Esophagus squamous epithelium (tissue), 5 donors: ENCODE results near the gene MEGF9. TPM values are rescaled to one million over a fixed set of nuclear protein-coding genes. Genes with fewer than 3 reads are reported as not detected.
A peak's percentile ranks its signal among the peaks of the same experiment; 100 is the strongest.

Source experiments
- DNase-seq: peaks from one replicate; lab custom pipeline; 2025; lab: John Stamatoyannopoulos, UW
- H3K27ac ChIP-seq, 4 donors: fragments of 200-600 bp; sonication (generic); one replicate each; pipeline ENCODE4 v1.5.1; 2016 to 2019; ENCODE audit warnings: mild to moderate bottlenecking in 1 of 4
- H3K27me3 ChIP-seq, 4 donors: fragments of 200-600 bp; sonication (generic); 1 replicate in 3 of 4; 2 replicates in 1 of 4; pipeline versions ENCODE4 v1.5.1 to v1.6.0; 2017 to 2021; ENCODE audit warnings: antibody characterized with exemption in 1 of 4
- H3K36me3 ChIP-seq, 3 donors: fragments of 200-600 bp; sonication (generic); one replicate each; pipeline ENCODE4 v1.5.1; 2016 to 2019
- H3K4me1 ChIP-seq, 3 donors: fragments of 200-600 bp; sonication (generic); one replicate each; pipeline ENCODE4 v1.5.1; 2017 to 2019
- H3K4me3 ChIP-seq, 4 donors: fragments of 200-600 bp; sonication (generic); 1 replicate in 3 of 4; 2 replicates in 1 of 4; pipeline ENCODE4 v1.5.1; 2016 to 2019; ENCODE audit warnings: mild to moderate bottlenecking in 2 of 4, moderate library complexity in 1 of 4
- H3K9me3 ChIP-seq, 3 donors: fragments of 200-600 bp; sonication (generic); one replicate each; pipeline ENCODE4 v1.5.1; 2016 to 2019
- CTCF ChIP-seq, 6 experiments: fragments of 450-650 bp in 4 of 6; fragments of 200-600 bp in 2 of 6; sonication (generic) in 2 of 6; IDR thresholded peaks; one replicate each; pipeline ENCODE4 v1.5.1; 2016 to 2019; ENCODE audit warnings: antibody characterized with exemption in 6 of 6, mild to moderate bottlenecking in 4 of 6, moderate library complexity in 4 of 6
- POLR2A ChIP-seq, 4 donors: fragments of 450-650 bp; IDR thresholded peaks; one replicate each; pipeline ENCODE4 v1.6.1; 2017; ENCODE audit warnings: antibody characterized with exemption in 4 of 4, mild to moderate bottlenecking in 4 of 4, moderate library complexity in 3 of 4
- WGBS, 2 donors: methylation state at CpG; one replicate each; pipeline ENCODE4 v1.1.5; 2018; 5-methylcytosine and 5-hydroxymethylcytosine counted together
- intact Hi-C: fragments of 100-400 bp; cut with DNase I; formaldehyde crosslinking; loops from one replicate; pipeline ENCODE4 v1.15.0; 2022
- total RNA-seq, 4 donors: library from RNA; depleted of rRNA; stranded (reverse); fragments of >200 nt; gene quantifications; one replicate each; pipeline ENCODE4 v1.1.0, GENCODE V29; 2016
- donor health status: DM: yes; HTN: yes; CAD: no.

Gene MEGF9
- total RNA-seq, 4 donors from 2014 or later, result 16.2 to 20.8 (median 18.0) TPM

GRCh38 chr9:120757026-120757913 is 43.0 kb upstream of the MEGF9 start:
- Histone ChIP-seq H3K4me3 (no peak overlapping the region), H3K4me1 (peaks cover 0 to 8% (median 0%) of the 10 kb centered on the region in 3 donors), H3K36me3 (peaks cover 0 to 41% (median 0%) of the 10 kb centered on the region in 3 donors), H3K27ac (peak overlapping the region in 1 of 4 donors; percentile 14), H3K27me3 (no peaks in the 10 kb centered on the region), H3K9me3 (no peaks in the 10 kb centered on the region)
- DNase-seq, result no peak
- TF ChIP-seq POLR2A (IDR thresholded peaks at IDR 0.05) (no peak), CTCF (IDR thresholded peaks at IDR 0.05) (no peak)
- intact Hi-C loops, result loop anchor here (5.0 kb wide), 1 partner anchor 180 kb away; no protein-coding TSS in a partner anchor
- WGBS, 2 donors, result 38 to 39% methylated on average over 6 of the region's 6 CpGs

GRCh38 chr9:120756531-120756930 is 42.3 kb upstream of the MEGF9 start:
- WGBS, 2 donors, result 4 to 7% methylated on average over 1 of the region's 1 CpG
- intact Hi-C loops, result loop anchor here (5.0 kb wide), 1 partner anchor 181 kb away; no protein-coding TSS in a partner anchor
- TF ChIP-seq POLR2A (IDR thresholded peaks at IDR 0.05), result no peak
- TF ChIP-seq CTCF (IDR thresholded peaks at IDR 0.05), result no peak
- Histone ChIP-seq H3K27me3 (no peaks in the 10 kb centered on the region), H3K4me3 (no peak overlapping the region), H3K36me3 (peaks cover 0 to 34% (median 0%) of the 10 kb centered on the region in 3 donors), H3K9me3 (no peaks in the 10 kb centered on the region), H3K4me1 (peaks cover 0 to 8% (median 0%) of the 10 kb centered on the region in 3 donors), H3K27ac (peak overlapping the region in 1 of 4 donors; percentile 5)
- no peak for DNase-seq

GRCh38 chr9:120755810-120756434 is 41.7 kb upstream of the MEGF9 start:
- no peaks in the 10 kb centered on the region for H3K27me3 ChIP-seq
- DNase-seq, result no peak
- H3K36me3 ChIP-seq, result peaks cover 0 to 28% (median 0%) of the 10 kb centered on the region in 3 donors
- TF ChIP-seq CTCF (IDR thresholded peaks at IDR 0.05), result peak; percentile 90 to 91 (median 90)
- no peak for TF ChIP-seq POLR2A (IDR thresholded peaks at IDR 0.05)
- H3K27ac ChIP-seq, result peak overlapping the region in 1 of 4 donors; percentile 5
- no peaks in the 10 kb centered on the region for H3K9me3 ChIP-seq
- intact Hi-C loops, result loop anchor here (5.0 kb wide), 1 partner anchor 181 kb away; no protein-coding TSS in a partner anchor
- peaks cover 0 to 8% (median 0%) of the 10 kb centered on the region in 3 donors for H3K4me1 ChIP-seq
- H3K4me3 ChIP-seq, result no peak overlapping the region
- WGBS, 2 donors, result 4 to 10% methylated on average over 6 of the region's 6 CpGs

GRCh38 chr9:120755044-120755443 is 40.8 kb upstream of the MEGF9 start:
- Histone ChIP-seq H3K36me3 (peaks cover 0 to 19% (median 0%) of the 10 kb centered on the region in 3 donors), H3K4me1 (peaks cover 0 to 8% (median 0%) of the 10 kb centered on the region in 3 donors), H3K4me3 (no peak overlapping the region), H3K27ac (no peak overlapping the region), H3K9me3 (no peaks in the 10 kb centered on the region), H3K27me3 (no peaks in the 10 kb centered on the region)
- 95 to 100% methylated on average over 2 of the region's 2 CpGs for WGBS, 2 donors
- no peak for DNase-seq
- intact Hi-C loops, result loop anchor here (5.0 kb wide), 1 partner anchor 182 kb away; no protein-coding TSS in a partner anchor
- TF ChIP-seq CTCF (IDR thresholded peaks at IDR 0.05) (no peak), POLR2A (IDR thresholded peaks at IDR 0.05) (no peak)
